A673 (cell line): Measurements from ENCODE around the gene CCDC54. TPM values are rescaled to one million over a fixed set of nuclear protein-coding genes. Genes with fewer than 3 reads are reported as not detected.

Experiments used
- BruUV-seq: library from RNA; stranded (reverse); fragments of 400-500 nt; replicated peaks from 2 replicates; lab custom pipeline; 2021; lab: Mats Ljungman, UMichigan
- CTCF ChIA-PET: fragments of 300-600 bp; sonication (Branson Sonifier 250); formaldehyde crosslinking; loops from one replicate; lab custom pipeline; 2022; ENCODE audit warnings: antibody characterized with exemption; lab: Charles Lee
- POLR2A ChIA-PET: fragments of 300-600 bp; sonication (Branson Sonifier 250); formaldehyde crosslinking; loops from one replicate; lab custom pipeline; 2022; ENCODE audit warnings: antibody characterized with exemption; ENCODE audit not compliant: low non-redundant PET; lab: Charles Lee
- DNase-seq: peaks from one replicate; pipeline ENCODE4 v3.0.0-alpha.2; 2015; ENCODE audit warnings: low spot score
- H3K27ac ChIP-seq: fragments of 200-600 bp; sonication (generic); 2 replicates; pipeline ENCODE4 v1.5.1; 2016; ENCODE audit warnings: mixed run types, low read depth, mild to moderate bottlenecking, mixed read lengths, antibody characterized with exemption, low read length; ENCODE audit not compliant: poor library complexity, severe bottlenecking
- H3K27me3 ChIP-seq: fragments of 200-600 bp; sonication (generic); replicated peaks from 2 replicates; pipeline ENCODE4 v1.6.1; 2017; ENCODE audit warnings: mixed run types, low read depth, mild to moderate bottlenecking, mixed read lengths, antibody characterized with exemption, low read length; ENCODE audit not compliant: insufficient read depth, poor library complexity
- H3K36me3 ChIP-seq: fragments of 200-600 bp; sonication (generic); 2 replicates; pipeline ENCODE4 v1.6.1; 2016; ENCODE audit warnings: mixed run types, mild to moderate bottlenecking, mixed read lengths, antibody characterized with exemption, low read length; ENCODE audit not compliant: insufficient read depth, poor library complexity, severe bottlenecking
- H3K4me1 ChIP-seq: fragments of 200-600 bp; sonication (generic); 2 replicates; pipeline ENCODE4 v1.6.1; 2017; ENCODE audit warnings: mixed run types, mild to moderate bottlenecking, mixed read lengths, antibody characterized with exemption, low read length; ENCODE audit not compliant: insufficient read depth, poor library complexity, severe bottlenecking
- H3K4me3 ChIP-seq: fragments of 200-600 bp; sonication (generic); 2 replicates; pipeline ENCODE4 v1.5.1; 2016; ENCODE audit warnings: low read depth, mixed run types, mild to moderate bottlenecking, mixed read lengths, low read length; ENCODE audit not compliant: poor library complexity, severe bottlenecking
- H3K9me3 ChIP-seq: fragments of 200-600 bp; sonication (generic); 2 replicates; pipeline ENCODE4 v1.6.1; 2016; ENCODE audit warnings: mixed run types, low read depth, mild to moderate bottlenecking, mixed read lengths, antibody characterized with exemption, low read length; ENCODE audit not compliant: poor library complexity, severe bottlenecking
- EZH2 ChIP-seq: fragments of 200-600 bp; sonication (generic); IDR thresholded peaks from 2 replicates; pipeline ENCODE4 v1.6.1; 2017; ENCODE audit warnings: borderline replicate concordance, low read depth, mild to moderate bottlenecking, mixed read lengths, antibody characterized with exemption, low read length; ENCODE audit not compliant: poor library complexity, severe bottlenecking
- intact Hi-C: fragments of 100-400 bp; cut with micrococcal nuclease; formaldehyde crosslinking; loops from one replicate; pipeline ENCODE4 v1.10.0; 2022; ENCODE audit not compliant: unreplicated experiment
- total RNA-seq: library from RNA; stranded (reverse); gene quantifications from 2 replicates; pipeline ENCODE4 v1.2.3, GENCODE V29; 2021
- TF ChIP-seq, protein P1 (sequence below): fragments of 300-800, 200-600 bp; sonication (generic); conservative IDR thresholded peaks from 2 replicates; pipeline ENCODE4 v1.5.1; 2017; ENCODE audit warnings: low read depth, mild to moderate bottlenecking, antibody characterized with exemption, low read length, moderate library complexity, mixed read lengths

CCDC54 gene
- total RNA-seq, 1 experiment from 2014 or later = not detected

DNA sequence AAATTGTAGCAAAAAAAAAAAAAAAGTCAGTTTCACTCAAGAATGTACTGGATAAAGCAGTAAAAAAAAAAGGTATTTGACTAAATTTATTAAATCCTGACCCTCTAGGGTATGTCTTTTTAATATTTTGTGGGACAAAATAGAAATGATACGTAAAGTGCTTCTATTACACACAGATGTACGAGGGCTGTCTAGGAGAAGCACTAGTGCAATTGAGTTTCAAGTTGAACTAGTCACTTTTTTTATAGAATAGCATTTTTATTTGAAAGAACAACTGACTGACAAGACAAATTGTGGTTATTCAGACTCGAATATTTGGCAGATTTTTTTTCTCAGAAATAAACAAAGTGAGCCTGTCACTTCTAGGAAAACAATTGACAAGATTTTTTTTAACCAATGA, 49.0 kb downstream of the CCDC54 start:
- intact Hi-C loops = no loop called here
- peaks cover 8% of the 10 kb centered on the region for H3K4me1 ChIP-seq
- H3K27me3 ChIP-seq = no peaks in the 10 kb centered on the region
- no TSS peak for BruUV-seq
- no peaks in the 10 kb centered on the region for H3K9me3 ChIP-seq
- POLR2A ChIA-PET = no interaction called here
- CTCF ChIA-PET = no interaction called here
- H3K4me3 ChIP-seq = no peak overlapping the region
- H3K27ac ChIP-seq = no peak overlapping the region
- H3K36me3 ChIP-seq = no peaks in the 10 kb centered on the region
- TF ChIP-seq, protein P1, sequence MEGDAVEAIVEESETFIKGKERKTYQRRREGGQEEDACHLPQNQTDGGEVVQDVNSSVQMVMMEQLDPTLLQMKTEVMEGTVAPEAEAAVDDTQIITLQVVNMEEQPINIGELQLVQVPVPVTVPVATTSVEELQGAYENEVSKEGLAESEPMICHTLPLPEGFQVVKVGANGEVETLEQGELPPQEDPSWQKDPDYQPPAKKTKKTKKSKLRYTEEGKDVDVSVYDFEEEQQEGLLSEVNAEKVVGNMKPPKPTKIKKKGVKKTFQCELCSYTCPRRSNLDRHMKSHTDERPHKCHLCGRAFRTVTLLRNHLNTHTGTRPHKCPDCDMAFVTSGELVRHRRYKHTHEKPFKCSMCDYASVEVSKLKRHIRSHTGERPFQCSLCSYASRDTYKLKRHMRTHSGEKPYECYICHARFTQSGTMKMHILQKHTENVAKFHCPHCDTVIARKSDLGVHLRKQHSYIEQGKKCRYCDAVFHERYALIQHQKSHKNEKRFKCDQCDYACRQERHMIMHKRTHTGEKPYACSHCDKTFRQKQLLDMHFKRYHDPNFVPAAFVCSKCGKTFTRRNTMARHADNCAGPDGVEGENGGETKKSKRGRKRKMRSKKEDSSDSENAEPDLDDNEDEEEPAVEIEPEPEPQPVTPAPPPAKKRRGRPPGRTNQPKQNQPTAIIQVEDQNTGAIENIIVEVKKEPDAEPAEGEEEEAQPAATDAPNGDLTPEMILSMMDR = no peak
- no peak for TF ChIP-seq EZH2
- no peak for DNase-seq

Other genes with a start within 250 kb of the CCDC54 start
- gene BBX, start 145.5 kb downstream of the CCDC54 start, total RNA-seq = 28.9 and 37.7 TPM in 2 replicates